HepG2 (cell line): Measurements from ENCODE around the gene GPR89A. TPM values are rescaled to one million over a fixed set of nuclear protein-coding genes. Genes with fewer than 3 reads are reported as not detected.

Source experiments
- ARHGAP35 ChIP-seq: sonication (generic); formaldehyde crosslinking; IDR thresholded peaks from 2 replicates; pipeline ENCODE4 v1.9.0; 2022; ENCODE audit warnings: mild to moderate bottlenecking, inconsistent platforms, moderate library complexity, missing genetic modification reagents, borderline replicate concordance
- BRD4 ChIP-seq: sonication (generic); formaldehyde crosslinking; IDR thresholded peaks from 2 replicates; pipeline ENCODE4 v1.4.0; 2020; ENCODE audit warnings: missing genetic modification reagents
- CBFB ChIP-seq: sonication (generic); formaldehyde crosslinking; IDR thresholded peaks from 2 replicates; pipeline ENCODE4 v1.4.0; 2020; ENCODE audit warnings: missing genetic modification reagents
- DMAP1 ChIP-seq: IDR thresholded peaks from 2 replicates; pipeline ENCODE4 v1.6.1; 2016
- HNF4G ChIP-seq, 2 experiments: sonication (generic) in 1 of 2; formaldehyde crosslinking in 1 of 2; IDR thresholded peaks; 2 replicates each; pipeline versions ENCODE4 v1.4.0 to v1.6.1; 2011 to 2020; ENCODE audit warnings: borderline replicate concordance in 2 of 2, low read depth in 2 of 2, mild to moderate bottlenecking in 2 of 2, low read length in 1 of 2, missing genetic modification reagents in 1 of 2, moderate library complexity in 1 of 2
- NR2F2 ChIP-seq: IDR thresholded peaks from 2 replicates; pipeline ENCODE4 v1.6.1; 2012; ENCODE audit warnings: low read depth, inconsistent platforms, borderline replicate concordance
- PLRG1 ChIP-seq: fragments of 450-650 bp; conservative IDR thresholded peaks from 2 replicates; pipeline ENCODE4 v1.6.1; 2016
- PRMT3 ChIP-seq: sonication (generic); formaldehyde crosslinking; IDR thresholded peaks from 2 replicates; pipeline ENCODE4 v1.8.1; 2022; ENCODE audit warnings: low read depth, mild to moderate bottlenecking, moderate library complexity, missing genetic modification reagents, borderline replicate concordance
- PRPF4 ChIP-seq: fragments of 200-400 bp; formaldehyde crosslinking; IDR thresholded peaks from 2 replicates; pipeline ENCODE4 v1.6.1; 2016; ENCODE audit warnings: low read length, low read depth; ENCODE audit not compliant: poor library complexity, severe bottlenecking
- SNAPC5 ChIP-seq: sonication (generic); formaldehyde crosslinking; IDR thresholded peaks from 2 replicates; pipeline ENCODE4 v1.8.1; 2023; ENCODE audit warnings: mild to moderate bottlenecking, missing genetic modification reagents, borderline replicate concordance
- TCF7L2 ChIP-seq: IDR thresholded peaks from 2 replicates; pipeline ENCODE4 v1.6.1; 2011; ENCODE audit warnings: mild to moderate bottlenecking, low read depth, low read length, moderate library complexity
- ZFX ChIP-seq: sonication (generic); formaldehyde crosslinking; IDR thresholded peaks from 2 replicates; pipeline ENCODE4 v1.4.0; 2020; ENCODE audit warnings: mild to moderate bottlenecking, low read depth, missing genetic modification reagents, moderate library complexity
- ZNF225 ChIP-seq: sonication (generic); formaldehyde crosslinking; IDR thresholded peaks from 2 replicates; pipeline ENCODE4 v1.4.0; 2020; ENCODE audit warnings: mild to moderate bottlenecking, missing genetic modification reagents
- polyA plus RNA-seq, 8 experiments: library from polyadenylated mRNA; depleted of rRNA in 3 of 8; stranded (reverse) in 7 of 8; unstranded in 1 of 8; fragments of >200 nt; fragmentation: Illumina TruSeq in 4 of 8; extraction: Trizol in 4 of 8; gene quantifications; 2 replicates each; pipeline versions ENCODE4 v1.2.1 to v1.2.3, GENCODE V29; 2011 to 2016; ENCODE audit warnings: low read depth in 4 of 8, missing spikeins in 1 of 8, mixed read lengths in 1 of 8; ENCODE audit not compliant: insufficient read depth in 1 of 8
- total RNA-seq, 5 experiments: library from RNA; depleted of rRNA; stranded (reverse); fragments of >200 nt; fragmentation: Illumina TruSeq; extraction: Trizol; gene quantifications; 2 replicates each; pipeline ENCODE4 v1.2.3, GENCODE V29; 2016; ENCODE audit warnings: low read depth in 1 of 5
- TF ChIP-seq, protein P1 (sequence below): sonication (generic); formaldehyde crosslinking; IDR thresholded peaks from 2 replicates; pipeline ENCODE4 v1.5.0; 2020; ENCODE audit warnings: mild to moderate bottlenecking, missing genetic modification reagents
- TF ChIP-seq, protein P2 (sequence below): sonication (generic); formaldehyde crosslinking; IDR thresholded peaks from 2 replicates; pipeline ENCODE4 v1.4.0; 2020; ENCODE audit warnings: missing genetic modification reagents
- TF ChIP-seq, protein P3 (sequence below): sonication (generic); formaldehyde crosslinking; IDR thresholded peaks from 2 replicates; pipeline ENCODE4 v1.4.0; 2020; ENCODE audit warnings: mild to moderate bottlenecking, missing genetic modification reagents

The GPR89A gene
- total and polyA plus RNA-seq, 2 of the 13 experiments (the other 11 are each of a cell fraction or from before 2014, with no cell fraction given): 23.4 to 32.6 TPM

DNA sequence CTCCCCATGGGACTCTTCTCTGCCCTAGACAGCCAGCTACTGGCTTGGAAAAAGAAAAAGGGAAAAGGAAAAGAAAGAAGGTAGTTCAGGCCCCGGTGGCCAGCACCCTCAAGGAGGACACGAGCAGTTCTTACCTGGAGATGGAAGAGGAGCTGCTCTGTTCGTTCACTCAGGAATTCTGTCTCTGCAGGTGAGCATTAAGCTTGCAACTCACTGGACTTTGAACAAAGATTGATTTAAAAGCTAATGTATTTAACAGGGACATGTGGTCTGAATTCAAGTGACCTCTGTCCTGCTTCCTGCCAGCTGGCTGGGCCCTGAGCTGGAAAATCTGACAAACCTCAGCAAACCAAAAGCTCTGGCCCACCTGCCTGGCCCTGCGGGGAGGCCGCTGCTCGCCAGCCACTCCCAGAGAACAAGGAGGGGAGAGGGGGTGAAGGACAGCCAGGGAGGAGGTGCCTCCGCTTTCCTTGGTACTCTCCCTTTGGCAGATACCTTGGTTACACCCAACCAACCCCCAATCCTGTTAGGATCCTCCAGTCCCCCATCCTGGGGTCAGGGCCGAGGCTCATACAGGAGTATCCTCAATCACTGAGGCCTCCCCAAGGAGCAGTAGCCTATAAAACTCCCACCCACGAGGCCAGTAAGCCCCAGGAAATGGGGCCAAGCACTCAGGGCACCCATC is 99.5 kb downstream of the GPR89A start, which contains the start of gene PDZK1 (continued):
- no peak for TF ChIP-seq PLRG1
- TF ChIP-seq ARHGAP35 (CRISPR knock-in tag): no peak
- TF ChIP-seq, protein P1, sequence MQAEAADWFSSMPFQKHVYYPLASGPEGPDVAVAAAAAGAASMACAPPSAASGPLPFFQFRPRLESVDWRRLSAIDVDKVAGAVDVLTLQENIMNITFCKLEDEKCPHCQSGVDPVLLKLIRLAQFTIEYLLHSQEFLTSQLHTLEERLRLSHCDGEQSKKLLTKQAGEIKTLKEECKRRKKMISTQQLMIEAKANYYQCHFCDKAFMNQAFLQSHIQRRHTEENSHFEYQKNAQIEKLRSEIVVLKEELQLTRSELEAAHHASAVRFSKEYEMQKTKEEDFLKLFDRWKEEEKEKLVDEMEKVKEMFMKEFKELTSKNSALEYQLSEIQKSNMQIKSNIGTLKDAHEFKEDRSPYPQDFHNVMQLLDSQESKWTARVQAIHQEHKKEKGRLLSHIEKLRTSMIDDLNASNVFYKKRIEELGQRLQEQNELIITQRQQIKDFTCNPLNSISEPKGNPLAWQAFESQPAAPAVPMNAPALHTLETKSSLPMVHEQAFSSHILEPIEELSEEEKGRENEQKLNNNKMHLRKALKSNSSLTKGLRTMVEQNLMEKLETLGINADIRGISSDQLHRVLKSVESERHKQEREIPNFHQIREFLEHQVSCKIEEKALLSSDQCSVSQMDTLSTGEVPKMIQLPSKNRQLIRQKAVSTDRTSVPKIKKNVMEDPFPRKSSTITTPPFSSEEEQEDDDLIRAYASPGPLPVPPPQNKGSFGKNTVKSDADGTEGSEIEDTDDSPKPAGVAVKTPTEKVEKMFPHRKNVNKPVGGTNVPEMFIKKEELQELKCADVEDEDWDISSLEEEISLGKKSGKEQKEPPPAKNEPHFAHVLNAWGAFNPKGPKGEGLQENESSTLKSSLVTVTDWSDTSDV (CRISPR knock-in tag): no peak
- TF ChIP-seq ZNF225 (CRISPR knock-in tag): no peak
- no peak for TF ChIP-seq PRMT3
- TF ChIP-seq SNAPC5 (CRISPR knock-in tag): no peak
- TF ChIP-seq, protein P2, sequence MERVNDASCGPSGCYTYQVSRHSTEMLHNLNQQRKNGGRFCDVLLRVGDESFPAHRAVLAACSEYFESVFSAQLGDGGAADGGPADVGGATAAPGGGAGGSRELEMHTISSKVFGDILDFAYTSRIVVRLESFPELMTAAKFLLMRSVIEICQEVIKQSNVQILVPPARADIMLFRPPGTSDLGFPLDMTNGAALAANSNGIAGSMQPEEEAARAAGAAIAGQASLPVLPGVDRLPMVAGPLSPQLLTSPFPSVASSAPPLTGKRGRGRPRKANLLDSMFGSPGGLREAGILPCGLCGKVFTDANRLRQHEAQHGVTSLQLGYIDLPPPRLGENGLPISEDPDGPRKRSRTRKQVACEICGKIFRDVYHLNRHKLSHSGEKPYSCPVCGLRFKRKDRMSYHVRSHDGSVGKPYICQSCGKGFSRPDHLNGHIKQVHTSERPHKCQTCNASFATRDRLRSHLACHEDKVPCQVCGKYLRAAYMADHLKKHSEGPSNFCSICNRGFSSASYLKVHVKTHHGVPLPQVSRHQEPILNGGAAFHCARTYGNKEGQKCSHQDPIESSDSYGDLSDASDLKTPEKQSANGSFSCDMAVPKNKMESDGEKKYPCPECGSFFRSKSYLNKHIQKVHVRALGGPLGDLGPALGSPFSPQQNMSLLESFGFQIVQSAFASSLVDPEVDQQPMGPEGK: no peak
- TF ChIP-seq TCF7L2: no peak
- TF ChIP-seq ZFX (CRISPR knock-in tag): peak; percentile 82
- 0 out of 2 replicates have a peak, but pooled peaks have one; percentile 40 for TF ChIP-seq BRD4 (CRISPR knock-in tag)
- TF ChIP-seq HNF4G (IDR thresholded peaks at IDR 0.05; ENCODE audit: borderline replicate concordance, low read depth, low read length): peak; percentile 83
- peak; percentile 84; the same call in 1 of the 2 replicates for TF ChIP-seq HNF4G (CRISPR knock-in tag; IDR thresholded peaks at IDR 0.05; ENCODE audit: borderline replicate concordance, low read depth)
- TF ChIP-seq NR2F2: no peak
- TF ChIP-seq DMAP1 (CRISPR knock-in tag): peak; percentile 66; the same call in 1 of the 2 replicates
- TF ChIP-seq, protein P3, sequence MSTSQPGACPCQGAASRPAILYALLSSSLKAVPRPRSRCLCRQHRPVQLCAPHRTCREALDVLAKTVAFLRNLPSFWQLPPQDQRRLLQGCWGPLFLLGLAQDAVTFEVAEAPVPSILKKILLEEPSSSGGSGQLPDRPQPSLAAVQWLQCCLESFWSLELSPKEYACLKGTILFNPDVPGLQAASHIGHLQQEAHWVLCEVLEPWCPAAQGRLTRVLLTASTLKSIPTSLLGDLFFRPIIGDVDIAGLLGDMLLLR (CRISPR knock-in tag): no peak; the same call in 1 of the 2 replicates
- 0 out of 2 replicates have a peak, but pooled peaks have one; percentile 28 for TF ChIP-seq CBFB (CRISPR knock-in tag)
- TF ChIP-seq PRPF4: no peak
